Measurements from ENCODE around the gene FREM1. TPM values are rescaled to one million over a fixed set of nuclear protein-coding genes. Genes with fewer than 3 reads are reported as not detected.
A peak's percentile ranks its signal among the peaks of the same experiment; 100 is the strongest.

FREM1 gene
- total RNA-seq, 1 experiment from 2014 or later, result under 0.01 TPM

DNA sequence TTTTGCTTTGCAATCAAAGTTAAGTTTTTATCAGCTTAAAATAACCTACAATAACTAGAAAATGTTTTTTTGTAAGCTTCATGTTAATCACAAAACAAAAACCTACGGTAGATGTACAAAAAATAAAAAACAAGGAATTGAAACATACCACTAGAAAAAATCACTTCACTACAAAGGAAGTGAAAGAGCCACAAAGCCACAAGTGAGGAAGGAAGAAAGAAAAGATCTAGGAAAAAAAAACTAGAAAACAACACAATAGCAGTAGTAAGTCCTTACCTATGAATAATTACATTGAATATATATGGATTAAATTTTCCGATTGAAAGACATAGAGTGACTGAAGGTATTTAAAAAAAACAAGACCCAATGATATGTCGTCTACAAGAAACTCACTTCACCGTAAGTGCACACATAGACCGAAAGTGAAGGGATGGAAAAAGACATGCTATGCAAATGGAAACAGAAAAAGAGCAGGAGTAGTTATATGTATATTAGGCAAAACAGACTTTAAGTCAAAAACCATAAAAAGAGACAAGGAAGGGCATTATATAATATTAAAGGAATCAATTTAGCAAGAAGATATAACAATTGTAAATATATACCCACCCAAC, 203.6 kb downstream of the FREM1 start:
- no peak for DNase-seq (ENCODE audit: low spot score)

DNA sequence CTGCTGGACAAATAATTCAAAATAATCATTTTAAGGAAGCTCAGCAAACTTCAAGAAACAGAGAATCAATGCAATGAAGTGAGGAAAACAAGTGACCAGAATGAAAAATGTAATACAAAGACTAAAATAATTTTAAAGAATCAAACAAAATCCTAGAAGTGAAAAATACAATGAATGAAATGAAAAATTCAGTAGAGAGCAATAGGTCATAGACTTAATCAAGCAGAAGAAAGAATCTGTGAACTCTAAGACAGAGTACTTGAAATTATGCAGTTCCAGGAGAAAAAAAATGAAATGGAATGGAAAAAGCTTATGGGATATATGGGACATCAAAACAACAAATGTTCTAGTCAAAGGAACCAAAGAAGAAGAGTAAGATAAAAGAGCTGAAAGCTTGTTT, 205.1 kb downstream of the FREM1 start:
- DNase-seq (ENCODE audit: low spot score), result no peak

DNA sequence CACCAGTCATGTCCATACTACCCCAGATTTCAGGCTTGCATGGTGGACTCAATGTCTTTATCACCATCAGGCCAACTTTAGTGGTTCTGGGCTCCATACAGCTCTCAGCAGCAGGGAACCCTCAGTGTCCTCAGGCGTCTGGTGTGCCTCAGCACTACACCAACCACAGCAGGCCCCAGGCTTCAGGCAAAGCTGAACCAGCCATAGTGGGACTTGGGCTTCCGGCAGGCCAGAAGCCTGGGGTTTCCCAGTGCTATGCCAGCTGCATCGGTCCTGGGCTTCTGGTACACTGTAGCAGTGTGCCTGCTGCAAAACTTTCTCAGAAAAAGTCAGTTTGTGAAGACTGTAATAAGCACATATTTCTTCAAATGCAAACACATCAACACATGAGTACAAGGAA, 205.9 kb downstream of the FREM1 start:
- DNase-seq (ENCODE audit: low spot score), result no peak

DNA sequence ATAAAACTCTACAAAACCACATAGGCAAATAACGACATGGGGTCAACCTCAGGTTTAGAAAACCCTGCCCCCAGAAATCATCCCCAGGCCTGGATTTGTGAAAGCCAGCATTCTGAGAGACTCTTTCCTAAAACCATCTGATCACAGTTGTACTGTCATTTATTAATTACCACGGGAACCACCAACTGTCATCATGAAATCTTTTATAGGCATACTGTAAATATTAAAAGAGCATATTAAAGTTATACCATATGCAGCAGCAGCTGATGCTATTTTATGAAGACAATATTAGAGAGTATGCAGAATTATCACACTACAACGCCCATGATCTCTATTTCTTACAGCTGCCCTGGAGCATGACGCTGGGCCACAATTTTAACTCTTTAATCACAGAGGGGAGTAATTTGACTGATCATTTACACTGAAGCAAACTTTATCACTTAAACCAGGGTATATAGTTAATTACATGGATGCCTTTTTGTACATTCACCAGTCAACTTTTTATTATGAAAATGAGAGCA, 208.0 kb downstream of the FREM1 start:
- DNase-seq (ENCODE audit: low spot score), result no peak

DNA sequence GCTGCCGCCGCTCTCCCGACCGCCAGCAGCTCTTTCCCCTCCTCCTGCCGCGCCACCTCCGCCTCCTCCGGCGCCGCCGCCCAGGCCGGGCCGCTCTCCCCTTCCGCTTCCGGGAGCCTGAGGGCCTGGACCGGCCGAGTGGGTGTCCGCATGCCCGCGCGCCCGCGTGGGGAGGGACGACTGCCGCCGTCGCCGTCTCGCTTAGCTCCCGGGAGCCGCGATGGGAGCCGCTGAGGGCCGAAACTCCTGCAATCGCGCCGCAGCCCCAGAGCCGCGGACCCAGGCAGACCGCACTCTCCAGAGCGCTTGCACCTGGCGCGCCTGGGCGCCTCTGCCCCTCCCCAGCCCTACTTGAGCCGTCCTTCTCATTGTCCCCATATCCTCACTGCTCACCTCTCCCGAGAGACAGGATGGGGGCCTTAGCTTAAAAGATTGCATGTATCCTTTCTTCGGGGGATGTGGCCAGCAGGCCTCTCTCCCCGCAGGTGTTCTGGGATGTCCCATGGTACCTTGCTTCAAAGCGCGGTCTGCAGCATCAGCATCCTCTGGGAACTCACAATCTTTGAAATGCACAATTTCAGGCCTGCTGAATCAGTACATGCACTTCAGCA, 216.9 kb downstream of the FREM1 start, which contains the start of gene ZDHHC21:
ZDHHC21 (minus strand) TSS at position 182 of the 611 bp plus-strand sequence. CDS start 19,092 bp downstream, outside the sequence.
- peak; percentile 58 for DNase-seq (ENCODE audit: low spot score)

DNA sequence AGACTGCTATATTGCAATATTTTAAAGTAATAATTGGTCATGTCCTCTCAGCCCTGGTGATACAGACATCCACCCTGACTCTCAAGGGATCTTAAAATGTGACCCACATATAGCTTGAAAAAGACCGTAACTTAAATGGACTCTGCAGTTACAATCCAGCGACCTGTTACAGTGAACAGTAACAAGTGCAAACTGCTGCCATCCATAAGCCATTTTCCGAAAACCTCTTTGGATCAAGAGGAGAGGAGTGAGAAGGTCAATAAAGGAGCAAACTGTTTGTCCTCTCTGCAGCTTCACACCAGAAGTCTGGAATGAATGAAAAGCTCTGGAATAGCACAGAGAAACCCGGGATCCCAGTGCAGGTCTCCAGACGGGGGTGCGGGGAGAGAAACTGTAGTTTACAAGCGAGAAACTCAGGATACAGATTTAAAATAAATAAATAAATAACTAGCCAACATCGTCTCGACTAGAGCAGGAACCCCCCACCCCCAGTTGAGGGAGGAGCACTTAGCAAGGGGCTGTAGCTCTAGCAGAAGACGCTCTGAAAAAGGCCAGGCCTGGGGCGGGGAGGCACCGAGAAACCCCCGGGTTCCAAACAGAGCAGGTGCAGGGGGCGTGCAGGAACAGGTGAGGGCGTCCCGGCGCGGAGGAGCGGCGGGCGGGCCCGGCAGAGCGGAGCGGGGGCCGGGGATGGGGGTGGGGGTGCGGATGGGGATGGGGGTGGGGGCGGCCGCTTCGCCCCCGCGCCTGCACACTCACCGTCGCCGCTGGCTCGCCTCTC, 217.6 kb downstream of the FREM1 start:
- peak; percentile 41 for DNase-seq (ENCODE audit: low spot score)

DNA sequence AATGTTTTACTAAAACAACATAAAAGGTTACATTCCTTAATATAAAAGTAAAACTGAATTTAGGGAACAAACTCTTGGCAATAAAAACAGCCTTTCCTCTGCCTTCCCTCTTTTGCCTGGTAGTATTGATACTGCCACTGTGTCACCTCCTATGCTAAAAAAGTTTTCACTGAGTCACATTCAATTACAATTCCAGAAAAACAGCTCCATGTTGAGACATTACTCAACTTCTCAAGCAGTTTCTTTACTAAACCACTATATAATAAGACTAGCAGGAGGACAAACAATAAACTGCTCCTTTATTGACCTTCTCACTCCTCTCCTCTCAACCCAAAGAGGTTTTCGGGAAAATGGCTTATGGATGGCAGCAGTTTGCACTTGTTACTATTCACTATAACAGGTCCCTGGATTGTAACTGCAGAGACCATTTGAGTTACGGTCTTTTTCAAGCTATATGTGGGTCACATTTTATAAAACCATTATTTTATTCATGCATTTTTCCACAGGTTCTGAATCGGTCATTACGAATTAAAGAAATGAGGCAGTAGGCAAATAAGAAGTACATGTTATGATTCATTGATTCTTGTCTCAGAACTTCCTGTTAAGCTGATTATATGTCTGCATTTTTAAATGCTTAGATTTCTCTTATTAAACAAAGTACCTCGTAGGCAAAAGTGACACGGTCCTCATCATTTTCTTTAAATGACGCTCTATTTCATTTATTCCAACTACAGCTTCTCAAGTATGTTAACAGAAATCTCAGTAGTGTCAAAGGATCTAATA, 219.1 kb downstream of the FREM1 start:
- no peak for DNase-seq (ENCODE audit: low spot score)

DNA sequence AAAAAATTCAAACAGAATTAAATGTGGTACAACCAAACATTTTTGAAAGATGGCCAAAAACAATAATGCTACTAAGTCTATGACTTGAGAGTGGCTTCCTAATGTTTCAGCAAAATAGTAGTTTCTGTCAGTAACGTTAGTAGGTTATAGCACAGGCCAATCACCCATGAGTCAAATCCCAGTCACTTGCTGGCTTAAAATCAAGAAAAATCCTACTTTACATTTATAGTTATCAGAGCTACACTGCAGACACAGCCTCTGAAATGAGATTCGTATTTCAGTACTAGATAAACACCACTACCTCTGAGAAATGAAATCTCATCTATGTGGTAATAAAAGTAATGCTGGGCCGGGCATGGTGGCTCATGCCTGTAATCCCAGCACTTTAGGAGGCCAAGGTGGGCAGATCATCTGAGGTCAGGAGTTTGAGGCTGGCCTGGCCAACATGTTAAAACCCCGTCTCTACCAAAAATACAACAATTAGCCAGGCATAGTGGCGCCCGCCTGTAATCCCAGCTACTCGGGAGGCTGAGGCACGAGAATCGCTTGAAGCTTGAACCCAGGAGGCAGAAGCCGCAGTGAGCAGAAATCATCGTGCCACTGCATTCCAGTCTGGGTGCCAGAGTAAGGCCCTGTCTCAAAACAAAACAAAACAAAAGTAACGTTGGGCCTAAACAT, 223.0 kb downstream of the FREM1 start:
- no peak for DNase-seq (ENCODE audit: low spot score)

DNA sequence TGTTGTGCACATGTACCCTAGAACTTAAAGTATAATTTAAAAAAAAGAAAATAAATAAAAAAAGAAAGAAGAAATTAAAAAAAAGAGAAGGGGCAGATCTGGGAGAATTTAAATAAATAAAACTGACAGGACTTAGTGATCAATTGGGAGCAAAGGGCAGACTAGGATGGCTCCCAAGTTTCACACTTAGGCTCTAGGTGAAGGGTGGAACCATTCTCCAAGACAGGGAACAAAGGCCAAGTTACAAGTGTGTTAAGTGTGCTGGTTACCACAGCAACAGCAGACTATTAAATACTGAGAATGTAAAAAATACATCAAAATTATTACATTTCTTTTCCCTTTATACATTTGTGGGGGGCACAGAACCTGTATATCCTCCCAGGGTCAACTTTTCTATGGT, 224.1 kb downstream of the FREM1 start:
- DNase-seq (ENCODE audit: low spot score), result no peak

Small RNAs within 50 kb of the gene (small RNA-seq; reads per million reads assigned to genes)
- not detected for gene RNU6-1260P

Other genes starting within 250 kb of the FREM1 start
- 5.2 and 6.1 TPM in 2 replicates for gene ZDHHC21, start 217.0 kb downstream of the FREM1 start, total RNA-seq (2014; rRNA removed; shearing (Covaris generic))
- gene CER1, start 187.7 kb downstream of the FREM1 start, total RNA-seq (2014; rRNA removed; shearing (Covaris generic)), result not detected in 2 replicates

Data from HT-29 (cell line).